Brain microvascular endothelial cell (primary cell): Measurements from ENCODE around the gene NTPCR.

Experiments used
- DNase-seq: peaks from one replicate; pipeline ENCODE4 v3.0.0-alpha.2; 2020
- H3K27ac ChIP-seq: fragments of 250-450 bp; sonication (Bioruptor Pico); 2 replicates; pipeline ENCODE4 v1.5.1; 2020; ENCODE audit warnings: mild to moderate bottlenecking, moderate library complexity
- H3K27me3 ChIP-seq: fragments of 250-450 bp; sonication (Bioruptor Pico); replicated peaks from 2 replicates; pipeline ENCODE4 v1.5.1; 2020; ENCODE audit warnings: mild to moderate bottlenecking
- H3K36me3 ChIP-seq: fragments of 250-450 bp; sonication (Bioruptor Pico); replicated peaks from 2 replicates; pipeline ENCODE4 v1.5.1; 2020; ENCODE audit warnings: mild to moderate bottlenecking
- H3K4me3 ChIP-seq: 2 replicates; pipeline ENCODE4 v1.5.1; 2011; ENCODE audit warnings: low read depth, mild to moderate bottlenecking, control low read depth, low read length, moderate library complexity
- CTCF ChIP-seq: IDR thresholded peaks from 2 replicates; pipeline ENCODE4 v1.5.1; 2011; ENCODE audit warnings: low read depth, mild to moderate bottlenecking, moderate library complexity, low read length, control low read depth, inconsistent platforms; ENCODE audit errors: missing control alignments
- in situ Hi-C: cut with HindIII; loops from 2 replicates; pipeline ENCODE4 v1.10.0; 2017; ENCODE audit warnings: low sequenced_read_pairs, low pct_ligation_motif_present

The NTPCR gene

GRCh38 chr1:232958067-232958466, 7.7 kb downstream of the NTPCR start:
- Histone ChIP-seq H3K27ac (no peak overlapping the region), H3K4me3 (no peak overlapping the region), H3K27me3 (no peaks in the 10 kb centered on the region), H3K36me3 (no peaks in the 10 kb centered on the region)
- no peak for TF ChIP-seq CTCF
- DNase-seq, result no peak
- in situ Hi-C loops, result no loop called here

GRCh38 chr1:232962761-232963745, 12.6 kb downstream of the NTPCR start:
- no peak overlapping the region for H3K4me3 ChIP-seq
- H3K27me3 ChIP-seq, result no peaks in the 10 kb centered on the region
- H3K27ac ChIP-seq, result peak overlapping the region; percentile 62
- in situ Hi-C loops, result no loop called here
- no peaks in the 10 kb centered on the region for H3K36me3 ChIP-seq
- TF ChIP-seq CTCF, result no peak
- DNase-seq, result peak; percentile 37

GRCh38 chr1:232964601-232965000, 14.2 kb downstream of the NTPCR start:
- TF ChIP-seq CTCF, result no peak
- no peak overlapping the region for H3K4me3 ChIP-seq
- no peak for DNase-seq

GRCh38 chr1:232965124-232965911, 14.9 kb downstream of the NTPCR start:
- Histone ChIP-seq H3K36me3 (no peaks in the 10 kb centered on the region), H3K4me3 (no peak overlapping the region), H3K27ac (no peak overlapping the region), H3K27me3 (no peaks in the 10 kb centered on the region)
- no peak for TF ChIP-seq CTCF
- in situ Hi-C loops, result no loop called here
- no peak for DNase-seq

More at GRCh38 chr1:232964601-232965000, 14.2 kb downstream of the NTPCR start:
- in situ Hi-C loops, result no loop called here
- Histone ChIP-seq H3K36me3 (no peaks in the 10 kb centered on the region), H3K27me3 (no peaks in the 10 kb centered on the region), H3K27ac (no peak overlapping the region)

GRCh38 chr1:232965912-232966217, 15.5 kb downstream of the NTPCR start:
- in situ Hi-C loops, result no loop called here
- Histone ChIP-seq H3K36me3 (peaks cover 3% of the 10 kb centered on the region), H3K4me3 (no peak overlapping the region), H3K27ac (no peak overlapping the region), H3K27me3 (no peaks in the 10 kb centered on the region)
- no peak for DNase-seq
- TF ChIP-seq CTCF, result no peak
